OCI-LY7 (cell line): ENCODE measurements around the gene H3-3A. TPM values are rescaled to one million over a fixed set of nuclear protein-coding genes. Genes with fewer than 3 reads are reported as not detected.

Experiments used
- BruUV-seq: library from RNA; stranded (reverse); fragments of 400-500 nt; replicated peaks from 2 replicates; lab custom pipeline; 2021; lab: Mats Ljungman, UMichigan
- CTCF ChIA-PET: fragments of 300-600 bp; sonication (Branson Sonifier 250); formaldehyde crosslinking; loops from one replicate; lab custom pipeline; 2022; ENCODE audit warnings: antibody characterized with exemption; ENCODE audit not compliant: unreplicated experiment; lab: Charles Lee
- POLR2A ChIA-PET: fragments of 300-600 bp; sonication (Branson Sonifier 250); formaldehyde crosslinking; loops from one replicate; lab custom pipeline; 2022; ENCODE audit warnings: antibody characterized with exemption; lab: Charles Lee
- DNase-seq: peaks from one replicate; pipeline ENCODE4 v3.0.0-alpha.2; 2015; ENCODE audit warnings: low spot score
- H2AFZ ChIP-seq: fragments of 200-600 bp; sonication (generic), shearing (Covaris generic); 2 replicates; pipeline ENCODE4 v1.6.1; 2014; ENCODE audit warnings: mild to moderate bottlenecking, antibody characterized with exemption, low read length, moderate library complexity
- H3K27ac ChIP-seq: fragments of 200-600 bp; sonication (generic); 2 replicates; pipeline ENCODE4 v1.5.1; 2014; ENCODE audit warnings: mixed run types, low read depth, mild to moderate bottlenecking, moderate library complexity, low read length, inconsistent platforms; ENCODE audit not compliant: poor library complexity, severe bottlenecking
- H3K36me3 ChIP-seq: fragments of 200-600 bp; sonication (generic); 2 replicates; pipeline ENCODE4 v1.6.1; 2014; ENCODE audit warnings: mild to moderate bottlenecking, antibody characterized with exemption, low read length, moderate library complexity, mixed read lengths; ENCODE audit not compliant: insufficient read depth
- H3K4me1 ChIP-seq: fragments of 200-600 bp; sonication (generic); 2 replicates; pipeline ENCODE4 v1.5.1; 2014; ENCODE audit warnings: mild to moderate bottlenecking, low read length; ENCODE audit not compliant: insufficient read depth, poor library complexity, severe bottlenecking
- H3K4me2 ChIP-seq: fragments of 200-600 bp; sonication (generic); 2 replicates; pipeline ENCODE4 v1.6.1; 2014; ENCODE audit warnings: mild to moderate bottlenecking, low read length
- H3K4me3 ChIP-seq: fragments of 200-600 bp; sonication (generic); 2 replicates; pipeline ENCODE4 v1.5.1; 2014; ENCODE audit warnings: mild to moderate bottlenecking, low read depth, low read length; ENCODE audit not compliant: poor library complexity, severe bottlenecking
- H3K79me2 ChIP-seq: fragments of 200-600 bp; sonication (generic); 2 replicates; pipeline ENCODE4 v1.6.1; 2016; ENCODE audit warnings: low read depth, mild to moderate bottlenecking, low read length, moderate library complexity, mixed read lengths; ENCODE audit not compliant: insufficient read depth
- H3K9me2 ChIP-seq: fragments of 200-600 bp; sonication (generic); 2 replicates; pipeline ENCODE4 v1.6.1; 2016; ENCODE audit warnings: mild to moderate bottlenecking, low read length, mixed read lengths; ENCODE audit not compliant: insufficient read depth
- H3K9me3 ChIP-seq: fragments of 200-600 bp; sonication (generic); 2 replicates; pipeline ENCODE4 v1.6.1; 2014; ENCODE audit warnings: mild to moderate bottlenecking, mixed run types, low read length, mixed read lengths
- H4K20me1 ChIP-seq: fragments of 200-600 bp; sonication (generic); 2 replicates; pipeline ENCODE4 v1.6.1; 2014; ENCODE audit warnings: mild to moderate bottlenecking, antibody characterized with exemption, low read length, moderate library complexity, mixed read lengths; ENCODE audit not compliant: insufficient read depth
- EZH2phosphoT487 ChIP-seq: fragments of 200-600 bp; sonication (generic); IDR thresholded peaks from 2 replicates; pipeline ENCODE4 v1.6.1; 2018; ENCODE audit warnings: low read depth, borderline replicate concordance, mild to moderate bottlenecking, mixed run types, antibody characterized with exemption, low read length, moderate library complexity, mixed read lengths
- intact Hi-C: fragments of 100-400 bp; cut with micrococcal nuclease; formaldehyde crosslinking; loops from one replicate; pipeline ENCODE4 v1.10.0; 2022; ENCODE audit not compliant: unreplicated experiment
- total RNA-seq, 2 experiments: library from RNA; depleted of rRNA in 1 of 2; stranded (reverse); fragments of >200 nt in 1 of 2; shearing (Covaris generic) in 1 of 2; gene quantifications; 2 replicates each; pipeline ENCODE4 v1.2.3, GENCODE V29; 2014 to 2022
- TF ChIP-seq, protein P1 (sequence below): fragments of 200-600 bp; sonication (generic); conservative IDR thresholded peaks from 2 replicates; pipeline ENCODE4 v1.5.1; 2014; ENCODE audit warnings: mild to moderate bottlenecking, antibody characterized with exemption, low read length, moderate library complexity, mixed read lengths

The H3-3A gene
- total RNA-seq, 2 experiments from 2014 or later: 416 to 661 TPM

DNA sequence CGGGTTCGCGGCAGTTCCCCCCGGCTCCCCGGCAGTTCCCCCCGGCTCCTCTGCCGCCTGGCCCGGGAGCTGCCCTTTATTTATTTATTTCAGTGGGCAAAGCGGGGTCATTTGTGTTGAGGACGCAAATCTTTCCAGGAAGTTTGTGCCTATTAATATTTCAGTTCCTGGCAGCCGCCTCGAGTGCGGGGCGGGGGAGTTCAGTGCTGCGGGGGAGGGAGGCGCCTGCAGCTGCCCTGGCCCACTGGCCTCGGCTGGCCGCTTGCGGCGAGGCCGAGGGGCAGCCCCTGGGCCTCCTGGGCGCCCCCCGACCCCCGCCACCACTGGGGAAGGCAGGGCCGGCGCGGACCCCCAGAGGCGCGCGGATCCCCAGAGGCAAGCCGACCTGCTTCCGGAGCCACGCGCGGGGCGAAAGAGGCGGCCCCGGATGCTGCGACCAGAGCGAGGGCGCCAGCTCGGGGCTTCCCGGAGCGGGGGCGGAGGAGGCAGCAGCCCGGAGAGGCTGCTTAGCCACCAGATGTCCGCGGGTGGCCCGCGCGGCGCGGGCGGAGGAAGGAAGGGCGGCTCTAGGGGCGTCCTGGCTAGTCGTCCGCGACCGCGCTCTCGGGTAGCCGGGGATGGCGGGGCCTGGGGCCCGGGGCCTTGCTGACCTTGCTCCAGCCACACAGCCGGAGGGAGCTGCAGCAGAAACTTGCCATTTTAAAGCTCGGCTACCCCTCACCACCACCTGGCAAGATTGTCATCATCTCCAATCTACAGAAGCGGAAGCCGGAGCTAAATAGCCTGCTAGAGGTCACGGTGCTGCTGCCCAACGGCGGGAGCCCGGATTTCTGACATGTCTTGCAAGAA lies 48.0 kb downstream of the H3-3A start:
- intact Hi-C loops: loop anchor here (1.0 kb wide), 4 partner anchors 11 to 111 kb away; partner anchors contain the start of gene SDE2
- peak overlapping the region; percentile 73 for H3K4me3 ChIP-seq
- POLR2A ChIA-PET: interaction anchor here (0.6 to 3.2 kb wide), 19 partner anchors 9 to 111 kb away, joined by 3 to 14 read pairs (median 5); partner anchors contain the start of genes H3-3A and SDE2
- no peaks in the 10 kb centered on the region for H4K20me1 ChIP-seq
- TF ChIP-seq, protein P1, sequence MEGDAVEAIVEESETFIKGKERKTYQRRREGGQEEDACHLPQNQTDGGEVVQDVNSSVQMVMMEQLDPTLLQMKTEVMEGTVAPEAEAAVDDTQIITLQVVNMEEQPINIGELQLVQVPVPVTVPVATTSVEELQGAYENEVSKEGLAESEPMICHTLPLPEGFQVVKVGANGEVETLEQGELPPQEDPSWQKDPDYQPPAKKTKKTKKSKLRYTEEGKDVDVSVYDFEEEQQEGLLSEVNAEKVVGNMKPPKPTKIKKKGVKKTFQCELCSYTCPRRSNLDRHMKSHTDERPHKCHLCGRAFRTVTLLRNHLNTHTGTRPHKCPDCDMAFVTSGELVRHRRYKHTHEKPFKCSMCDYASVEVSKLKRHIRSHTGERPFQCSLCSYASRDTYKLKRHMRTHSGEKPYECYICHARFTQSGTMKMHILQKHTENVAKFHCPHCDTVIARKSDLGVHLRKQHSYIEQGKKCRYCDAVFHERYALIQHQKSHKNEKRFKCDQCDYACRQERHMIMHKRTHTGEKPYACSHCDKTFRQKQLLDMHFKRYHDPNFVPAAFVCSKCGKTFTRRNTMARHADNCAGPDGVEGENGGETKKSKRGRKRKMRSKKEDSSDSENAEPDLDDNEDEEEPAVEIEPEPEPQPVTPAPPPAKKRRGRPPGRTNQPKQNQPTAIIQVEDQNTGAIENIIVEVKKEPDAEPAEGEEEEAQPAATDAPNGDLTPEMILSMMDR: 0 out of 2 replicates have a peak, but pooled peaks have one; percentile 14
- TF ChIP-seq EZH2phosphoT487: no peak
- CTCF ChIA-PET: interaction anchor here (1.0 to 1.8 kb wide), 4 partner anchors 15 to 46 kb away, joined by 3 to 9 read pairs (median 7); no protein-coding TSS in a partner anchor
- no TSS peak for BruUV-seq
- no peaks in the 10 kb centered on the region for H3K36me3 ChIP-seq
- DNase-seq: peak; percentile 88
- peak overlapping the region; percentile 74 for H3K4me2 ChIP-seq
- H3K27ac ChIP-seq: peak overlapping the region; percentile 80
- no peaks in the 10 kb centered on the region for H3K9me3 ChIP-seq
- no peaks in the 10 kb centered on the region for H3K79me2 ChIP-seq
- H2AFZ ChIP-seq: peak overlapping the region; percentile 57
- peaks cover 41% of the 10 kb centered on the region for H3K4me1 ChIP-seq
- no peaks in the 10 kb centered on the region for H3K9me2 ChIP-seq

DNA sequence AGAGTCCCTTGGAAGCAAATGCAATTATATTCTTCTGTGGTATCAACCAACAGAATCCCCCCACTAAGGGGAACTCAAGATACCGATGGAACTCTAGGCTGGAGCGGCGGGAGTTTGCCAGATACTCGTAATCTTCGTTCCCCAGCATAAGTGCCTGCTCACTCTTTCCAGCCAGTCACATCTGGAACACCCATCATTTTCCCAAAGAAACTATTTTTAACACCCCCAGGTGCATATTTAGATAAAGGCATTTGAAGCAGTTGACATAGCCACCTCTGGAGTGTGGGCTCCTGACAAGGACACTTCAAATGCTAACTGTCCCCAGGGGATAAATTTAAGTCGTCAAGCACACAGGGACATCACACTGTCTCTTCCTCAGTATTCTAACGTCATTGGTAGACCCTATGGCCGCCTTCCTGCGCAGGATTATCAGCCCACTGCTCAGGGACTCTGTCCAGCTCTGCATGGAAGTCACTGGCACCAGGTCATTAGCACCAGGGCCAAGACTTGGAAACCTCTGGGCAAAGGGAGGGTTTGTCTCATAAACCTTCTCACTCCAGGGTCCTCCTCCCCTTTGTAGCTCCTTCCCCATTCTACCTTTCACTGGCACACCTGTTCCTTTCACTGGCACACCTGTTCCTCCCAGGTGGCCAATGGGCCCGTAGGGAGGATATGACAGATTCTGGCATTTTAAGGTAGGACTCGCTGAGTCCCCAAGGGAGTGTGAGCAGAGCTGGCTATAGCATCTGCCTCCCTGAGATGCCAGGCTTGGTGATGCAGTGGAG lies 48.8 kb downstream of the H3-3A start:
- Histone ChIP-seq H3K79me2 (no peaks in the 10 kb centered on the region), H4K20me1 (no peaks in the 10 kb centered on the region), H3K4me1 (peaks cover 41% of the 10 kb centered on the region), H3K4me3 (peak overlapping the region; percentile 73), H3K36me3 (no peaks in the 10 kb centered on the region), H2AFZ (peak overlapping the region; percentile 57), H3K9me3 (no peaks in the 10 kb centered on the region), H3K9me2 (no peaks in the 10 kb centered on the region), H3K4me2 (peak overlapping the region; percentile 74), H3K27ac (peak overlapping the region; percentile 80)
- intact Hi-C loops: loop anchor here (1.0 kb wide), 1 partner anchor 10 kb away; no protein-coding TSS in a partner anchor
- CTCF ChIA-PET: interaction anchor here (0.7 to 1.8 kb wide), 3 partner anchors 14 to 47 kb away, joined by 3 to 9 read pairs (median 9); no protein-coding TSS in a partner anchor
- no peak for TF ChIP-seq EZH2phosphoT487
- TF ChIP-seq, protein P1: no peak
- peak; percentile 85 for DNase-seq
- BruUV-seq: no TSS peak
- POLR2A ChIA-PET: interaction anchor here (0.5 to 3.2 kb wide), 23 partner anchors 8 to 1452 kb away, joined by 3 to 14 read pairs (median 4); partner anchors contain the start of genes H3-3A, SDE2 and ZNF678
